Brain pericyte (primary cell): ENCODE results near the gene VN1R5.

Experiments used
- DNase-seq: peaks from one replicate; pipeline ENCODE4 v3.0.0-alpha.2; 2012; ENCODE audit warnings: low read depth, low spot score

Gene VN1R5

DNA sequence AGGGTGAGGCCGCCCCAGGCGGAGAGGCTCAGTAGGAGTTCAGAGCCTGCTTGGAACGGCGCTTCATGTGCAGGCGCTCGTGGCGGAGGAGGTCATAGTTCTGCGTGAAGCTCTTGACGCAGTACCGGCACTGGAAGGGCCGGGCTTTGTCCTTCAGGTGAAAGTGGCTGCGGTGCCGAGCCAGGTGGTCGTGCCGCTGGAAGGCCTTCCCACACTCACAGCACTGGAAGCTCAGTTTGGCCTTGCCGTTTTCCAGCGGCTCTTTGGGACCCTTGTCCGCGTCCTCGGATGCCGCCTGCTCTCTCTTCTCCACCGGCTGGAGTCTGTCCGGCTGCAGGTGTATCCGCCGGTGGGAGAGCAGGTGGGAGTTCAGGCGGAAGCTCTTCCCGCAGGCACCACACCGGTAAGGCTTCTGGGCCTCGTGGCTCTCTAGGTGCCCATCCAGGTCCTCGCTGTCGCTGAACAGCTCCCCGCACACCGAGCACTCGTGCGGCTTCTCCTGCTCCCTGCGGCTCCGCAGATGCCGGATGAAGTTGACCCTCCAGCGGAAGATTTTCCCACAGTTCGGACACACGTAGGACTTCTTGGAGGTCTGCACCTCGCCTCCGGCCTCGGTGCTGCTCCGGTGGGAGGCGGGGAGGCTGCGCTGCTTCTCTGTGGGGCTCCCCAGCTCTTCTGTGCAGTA, 44.8 kb downstream of the VN1R5 start:
- no peak for DNase-seq

DNA sequence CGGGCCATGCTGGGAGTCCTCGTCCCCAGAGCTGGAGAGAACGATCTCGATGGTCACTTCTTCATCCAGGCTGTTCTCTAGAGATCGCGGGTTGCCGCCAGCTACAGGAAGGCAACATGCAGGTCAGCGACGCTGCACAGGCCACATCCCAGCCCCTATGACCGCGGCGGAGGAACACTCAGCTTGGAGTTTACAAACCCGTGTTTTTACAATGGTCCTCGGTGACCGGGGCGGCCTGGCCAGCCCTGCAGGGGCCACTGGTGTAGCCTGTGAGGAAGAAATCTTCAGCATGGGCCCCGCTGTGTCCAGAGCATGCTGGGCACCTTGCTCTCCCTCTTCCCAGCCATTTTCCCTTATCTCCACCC, 45.3 kb downstream of the VN1R5 start:
- no peak for DNase-seq

DNA sequence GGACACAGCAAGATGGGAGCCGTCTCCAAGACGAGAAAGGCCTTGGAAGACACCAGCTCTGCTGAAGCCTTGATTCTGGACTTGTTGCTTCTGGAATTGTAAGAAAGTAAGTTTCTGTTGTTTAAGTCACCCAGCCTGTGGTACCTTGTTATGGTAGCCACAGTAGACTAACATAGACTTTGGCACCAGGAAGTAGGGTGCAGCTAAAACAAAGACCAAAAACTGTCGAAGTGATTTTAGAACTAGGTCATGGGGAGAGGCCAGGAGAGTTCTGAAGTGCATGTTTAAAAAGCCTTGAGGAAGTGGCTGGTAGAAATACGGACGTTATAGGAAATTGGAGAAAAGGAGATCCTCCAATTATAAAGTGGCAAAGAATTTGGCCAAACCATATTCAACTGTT, 47.3 kb downstream of the VN1R5 start:
- DNase-seq: no peak

DNA sequence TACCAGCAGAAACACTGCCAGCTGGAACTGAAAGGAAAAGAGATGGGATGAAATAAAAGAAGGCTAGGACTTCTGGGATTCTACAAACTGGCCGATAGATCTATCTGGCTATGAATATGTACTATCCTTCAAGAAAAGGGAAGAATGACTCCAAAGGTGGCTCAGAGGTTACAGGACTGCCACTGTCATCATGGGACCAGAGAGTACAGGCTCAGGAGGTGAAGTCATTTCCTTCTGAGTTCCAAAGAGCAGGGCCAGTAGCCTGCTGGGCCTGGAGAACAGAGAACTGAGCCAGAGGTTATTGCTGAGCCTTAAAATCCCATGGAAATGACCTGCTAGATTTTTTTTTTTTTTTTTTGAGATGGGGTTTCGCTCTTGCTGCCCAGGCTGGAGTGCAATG, 48.2 kb downstream of the VN1R5 start:
- DNase-seq: no peak
